GM20431 (cell line): ENCODE results near the gene HSD17B8.

Source experiments
- in situ Hi-C: fragments of 300-500 bp; cut with MseI, MboI; formaldehyde crosslinking; loops from one replicate; pipeline ENCODE4 v1.15.0; 2020; ENCODE audit warnings: low sequenced_read_pairs; ENCODE audit not compliant: unreplicated experiment

Gene HSD17B8

DNA sequence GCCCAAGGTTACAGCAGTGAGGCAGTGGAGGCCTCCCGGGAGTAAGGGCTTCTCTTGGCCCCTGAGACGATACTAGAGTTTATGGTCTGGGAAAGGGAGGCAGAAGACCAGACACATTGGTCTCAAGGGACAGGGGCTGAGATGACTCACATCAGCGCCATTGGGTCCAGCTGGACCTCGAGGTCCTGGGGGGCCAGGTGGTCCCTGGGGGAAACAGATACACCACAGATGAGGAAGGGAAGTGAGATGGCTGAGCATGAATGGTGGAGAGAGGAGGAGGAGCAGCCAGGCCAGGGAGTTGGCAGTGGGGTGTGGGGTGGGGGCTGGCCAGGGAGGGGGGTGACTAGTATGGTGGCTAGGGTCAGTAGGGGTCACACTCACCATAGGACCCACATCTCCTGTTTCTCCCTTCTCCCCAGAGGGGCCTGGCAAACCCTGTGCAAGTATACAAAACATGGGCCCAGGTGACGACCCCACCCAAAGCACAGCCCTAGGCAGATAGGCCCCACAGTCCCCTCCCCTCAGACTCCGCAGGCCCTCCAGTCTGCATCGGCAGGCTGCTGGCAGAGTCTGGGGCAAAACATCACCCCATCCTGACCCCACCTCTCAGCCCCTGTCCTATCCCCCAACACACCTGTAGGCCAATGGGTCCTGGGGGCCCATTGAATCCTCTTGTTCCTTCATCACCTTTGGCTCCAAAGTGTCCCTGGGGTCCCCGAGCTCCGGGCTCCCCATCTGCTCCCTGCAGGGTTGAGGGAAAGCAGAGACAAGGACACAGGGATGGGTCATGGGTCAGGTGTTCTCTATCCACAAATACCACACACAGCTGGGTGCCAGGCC lies 34.1 kb upstream of the HSD17B8 start:
- in situ Hi-C loops: no loop called here

DNA sequence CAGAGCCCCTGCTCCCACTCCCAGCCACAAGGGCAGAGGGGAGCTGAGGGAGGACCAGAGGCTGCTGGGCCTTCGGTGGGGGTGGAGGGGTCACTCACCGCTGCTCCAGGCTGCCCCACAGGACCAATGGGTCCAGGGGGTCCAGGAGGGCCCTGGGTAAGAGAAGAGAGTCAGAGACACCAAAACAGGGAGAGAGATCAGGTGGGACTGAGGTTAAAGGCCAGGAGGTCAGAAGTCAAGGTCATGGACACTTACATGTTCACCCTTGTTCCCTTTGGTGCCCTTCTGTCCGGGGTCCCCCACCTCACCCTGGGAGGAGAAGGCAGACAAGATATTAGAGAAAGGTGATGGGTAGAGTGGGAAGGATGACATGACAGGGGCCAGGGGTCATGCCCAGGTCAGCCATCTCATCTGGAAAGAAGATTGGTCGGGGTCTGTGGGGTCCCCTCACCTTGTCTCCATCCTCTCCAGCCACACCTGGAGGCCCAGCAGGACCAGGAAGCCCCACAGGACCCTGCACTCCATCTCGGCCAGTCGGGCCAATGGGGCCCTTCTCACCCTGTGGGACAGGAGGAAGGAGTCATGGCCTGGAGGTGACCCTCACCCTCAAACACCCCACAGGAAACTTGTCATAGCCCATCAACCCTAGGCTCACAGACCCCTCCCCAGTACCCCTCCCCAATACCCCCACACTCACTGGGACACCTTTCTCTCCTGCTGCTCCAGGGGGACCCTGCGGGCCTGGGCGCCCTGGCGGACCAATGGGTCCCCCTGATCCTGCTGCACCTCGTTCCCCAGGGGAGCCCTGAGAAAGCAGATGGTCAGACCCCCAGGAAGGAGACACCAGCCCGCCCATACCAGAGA lies 33.2 kb upstream of the HSD17B8 start:
- in situ Hi-C loops: no loop called here

DNA sequence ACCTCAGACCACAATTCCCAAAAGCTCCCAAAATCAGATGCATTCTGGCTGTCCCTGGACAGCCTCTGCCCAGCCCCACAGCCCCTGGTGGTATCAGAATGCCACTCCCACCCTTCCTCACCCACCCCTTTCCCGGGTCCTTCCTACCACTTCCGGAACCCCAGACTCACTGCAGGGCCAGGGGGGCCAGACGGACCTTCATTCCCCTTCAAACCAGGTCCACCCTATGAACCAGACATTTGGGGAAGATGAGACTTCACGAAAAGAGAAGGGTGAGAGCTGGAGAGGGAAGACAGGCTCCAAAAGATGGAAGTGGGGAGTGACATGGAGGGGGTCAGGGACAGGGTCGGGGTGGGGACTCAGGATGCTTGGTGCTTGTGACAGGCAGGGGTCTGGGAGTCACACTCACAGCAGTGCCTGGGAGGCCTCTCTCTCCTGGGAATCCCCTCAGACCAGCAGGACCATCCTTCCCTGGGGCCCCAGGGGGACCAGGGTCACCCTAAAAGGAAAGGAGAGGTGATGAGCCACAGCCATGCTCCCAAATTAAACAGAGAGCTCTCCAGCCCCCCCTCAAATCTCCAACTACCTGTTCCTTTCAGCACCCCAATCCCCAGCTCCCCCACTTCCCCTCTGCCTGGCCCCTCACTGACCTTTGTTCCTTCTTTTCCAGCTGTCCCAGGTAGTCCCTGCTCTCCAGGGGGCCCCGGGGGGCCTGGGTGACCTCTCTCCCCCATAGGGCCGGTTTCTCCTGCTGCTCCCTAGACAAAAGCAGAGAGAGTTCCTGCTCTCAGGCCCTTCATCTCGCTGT lies 32.4 kb upstream of the HSD17B8 start:
- in situ Hi-C loops: no loop called here

DNA sequence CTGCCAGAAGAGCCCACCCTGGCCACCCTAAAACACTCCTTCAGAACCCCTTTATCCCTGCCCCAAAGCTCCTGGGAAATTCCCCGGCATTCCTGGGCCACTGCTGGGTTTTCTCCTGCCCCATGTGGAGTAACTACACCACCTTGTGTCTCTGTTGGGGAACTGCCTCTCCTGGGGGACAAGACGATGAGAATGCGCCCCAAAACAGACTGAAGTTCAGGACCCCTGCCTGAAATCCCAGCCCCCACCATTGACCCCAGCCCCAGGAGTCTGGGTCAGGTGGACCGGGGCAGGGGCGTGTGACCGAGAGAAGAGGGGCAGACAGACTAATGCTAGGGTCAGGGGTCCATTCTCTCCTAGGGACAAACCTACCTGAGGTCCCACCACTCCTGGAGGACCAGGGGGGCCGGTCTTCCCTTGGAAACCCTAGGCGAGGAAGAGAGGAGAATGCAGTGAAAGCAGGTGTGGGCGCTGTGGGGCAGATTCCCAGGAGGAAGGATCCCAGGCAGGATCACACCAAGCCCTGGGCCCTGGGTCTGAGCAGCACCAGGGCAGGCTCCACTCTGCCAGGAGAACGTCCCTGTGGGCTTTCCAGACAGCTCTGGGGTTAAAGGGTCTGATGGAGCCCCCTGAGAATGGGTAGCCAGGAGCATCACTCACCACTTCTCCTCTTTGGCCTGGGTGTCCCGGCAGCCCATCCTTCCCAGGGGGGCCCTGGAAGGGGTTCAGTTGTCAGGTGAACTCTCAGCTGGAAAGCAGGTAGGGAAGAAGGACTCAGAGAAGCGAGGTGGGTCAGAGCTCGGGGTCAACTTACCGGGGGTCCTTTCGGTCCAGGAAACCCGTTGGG lies 31.5 kb upstream of the HSD17B8 start:
- in situ Hi-C loops: no loop called here

DNA sequence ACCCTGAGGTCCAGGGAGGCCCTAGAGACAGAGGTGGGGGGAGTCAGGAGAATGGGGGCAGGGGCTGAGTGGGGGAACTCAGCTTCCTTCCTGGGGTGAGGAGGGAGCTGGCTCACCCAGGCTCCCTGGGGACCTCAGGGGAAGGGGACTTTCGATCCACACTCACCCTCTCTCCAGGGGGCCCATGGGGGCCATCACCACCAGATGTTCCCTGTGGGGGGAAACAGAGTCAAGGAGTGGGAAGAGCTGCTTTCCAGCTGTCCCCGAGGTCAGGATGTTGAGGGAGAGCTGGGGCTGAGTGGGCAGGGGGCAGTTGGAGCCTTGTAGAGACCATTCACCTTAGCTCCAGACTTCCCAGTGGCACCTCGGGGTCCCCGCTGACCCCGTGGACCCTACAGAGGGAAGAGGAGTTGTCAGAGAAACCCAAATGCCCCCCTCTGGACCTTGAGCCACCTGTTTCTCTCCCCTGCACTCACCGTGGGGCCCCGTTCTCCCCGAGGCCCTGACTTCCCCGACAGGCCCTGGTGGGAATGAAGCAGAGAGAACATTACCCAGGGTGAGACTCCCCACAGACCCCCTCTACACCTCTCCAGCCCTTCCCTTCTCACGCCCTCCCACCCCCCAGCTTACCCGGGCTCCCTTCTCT lies 30.8 kb upstream of the HSD17B8 start:
- in situ Hi-C loops: no loop called here

DNA sequence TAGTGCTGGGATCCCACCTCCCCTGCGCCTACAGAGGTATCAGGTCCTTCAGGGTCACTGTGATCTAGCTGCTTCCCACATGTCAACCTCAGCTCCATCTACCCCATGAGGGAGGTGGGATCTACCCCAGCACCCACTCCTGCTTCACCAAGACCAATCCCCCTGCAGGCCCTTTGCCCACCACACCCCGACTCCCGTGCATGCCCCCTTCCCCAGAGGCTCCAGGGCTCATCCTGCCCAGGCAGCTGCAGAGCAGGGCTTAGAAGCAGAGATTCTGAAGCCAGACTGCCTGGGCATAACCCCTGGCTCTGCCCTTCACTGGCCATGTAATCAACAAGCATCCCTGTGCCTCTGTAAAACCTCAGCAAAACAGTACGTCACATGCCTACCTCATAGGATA lies 29.7 kb upstream of the HSD17B8 start:
- in situ Hi-C loops: no loop called here

DNA sequence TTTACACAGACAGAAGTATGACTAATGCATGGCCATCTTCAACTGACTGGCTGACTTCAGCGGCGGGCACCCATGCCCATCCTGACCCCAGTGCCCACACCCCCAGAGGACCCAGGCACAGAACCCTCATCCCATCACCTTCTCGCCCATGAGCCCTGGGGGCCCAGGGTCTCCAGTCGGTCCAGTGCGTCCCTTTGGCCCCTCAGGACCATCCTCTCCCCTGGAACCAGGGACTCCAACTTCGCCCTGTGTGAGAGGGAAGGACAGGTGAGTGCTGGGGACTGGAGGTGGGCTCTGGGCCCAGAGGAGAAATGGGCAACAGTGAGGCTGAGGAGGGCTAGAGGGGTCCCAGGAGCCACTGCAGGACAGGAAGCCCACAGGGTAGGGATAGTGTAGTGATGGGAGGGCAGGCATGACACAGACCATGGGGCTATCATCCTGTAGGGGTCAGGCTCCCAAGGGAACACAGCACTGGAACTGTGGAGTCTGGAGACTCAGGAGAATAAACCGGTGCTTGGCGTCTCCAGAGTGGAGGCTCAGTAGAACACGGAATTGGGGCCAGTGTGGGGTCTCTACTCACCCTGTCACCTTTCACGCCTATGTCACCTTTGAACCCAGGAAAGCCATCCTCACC lies 28.9 kb upstream of the HSD17B8 start:
- in situ Hi-C loops: no loop called here

DNA sequence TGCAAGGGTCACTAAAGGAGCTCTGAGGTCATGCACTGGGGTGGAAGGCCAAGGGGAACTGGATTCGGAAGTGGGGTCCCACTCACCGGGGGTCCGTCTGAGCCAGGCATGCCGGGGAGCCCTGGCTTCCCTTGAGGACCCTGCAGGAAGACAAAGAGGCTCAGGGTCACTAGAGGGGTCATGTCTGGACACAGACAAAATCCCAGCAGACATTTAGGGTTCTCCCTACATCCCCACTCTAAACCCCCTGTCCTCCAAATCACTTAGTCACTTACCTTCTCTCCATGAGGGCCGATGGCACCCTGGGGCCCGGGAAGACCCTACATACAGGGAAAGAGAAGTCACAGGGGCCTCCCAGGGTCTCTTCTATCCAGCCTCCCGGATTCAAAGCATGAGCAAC lies 27.5 kb upstream of the HSD17B8 start:
- in situ Hi-C loops: no loop called here

DNA sequence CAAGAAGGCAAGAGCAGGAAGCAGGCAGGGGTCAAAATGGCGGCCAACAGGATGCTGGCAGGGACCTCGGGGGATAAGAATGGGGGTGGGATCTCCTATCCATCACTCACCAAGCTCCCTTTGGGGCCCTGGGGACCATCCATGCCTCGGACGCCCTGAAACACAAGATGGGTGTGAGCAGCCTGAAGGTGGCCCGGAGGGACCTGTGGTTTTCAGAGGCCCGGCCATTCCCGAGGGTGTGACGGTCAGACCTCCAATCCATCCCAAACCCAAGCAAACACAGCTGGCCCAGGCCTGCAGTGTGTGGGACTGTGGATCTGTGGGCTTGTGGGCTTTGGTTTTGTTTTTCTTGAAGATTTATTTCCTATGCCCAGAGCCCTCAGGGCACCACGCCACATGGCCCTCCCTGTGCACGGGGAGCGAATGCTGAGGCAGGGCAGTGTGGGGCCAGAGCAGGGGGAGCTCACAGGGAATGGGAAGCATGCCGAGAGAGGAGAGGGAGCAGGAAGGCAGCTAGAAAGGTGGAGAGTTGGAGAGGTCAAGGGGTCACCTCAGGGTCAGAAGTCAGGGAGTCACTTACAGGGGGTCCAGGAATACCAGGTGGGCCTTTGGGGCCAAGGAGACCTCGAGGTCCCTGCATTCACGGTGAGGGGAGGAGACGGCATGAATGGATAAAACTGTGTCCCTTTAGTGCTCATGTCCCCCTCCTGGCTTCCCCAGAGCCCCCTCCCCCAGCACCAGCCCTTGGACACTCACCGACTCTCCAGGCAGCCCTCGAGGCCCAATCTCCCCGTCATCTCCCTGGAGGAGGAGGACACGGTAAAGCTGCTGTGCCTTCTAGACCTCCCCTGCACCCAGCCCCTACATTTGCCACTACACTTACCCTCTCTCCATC lies 26.7 kb upstream of the HSD17B8 start:
- in situ Hi-C loops: no loop called here

DNA sequence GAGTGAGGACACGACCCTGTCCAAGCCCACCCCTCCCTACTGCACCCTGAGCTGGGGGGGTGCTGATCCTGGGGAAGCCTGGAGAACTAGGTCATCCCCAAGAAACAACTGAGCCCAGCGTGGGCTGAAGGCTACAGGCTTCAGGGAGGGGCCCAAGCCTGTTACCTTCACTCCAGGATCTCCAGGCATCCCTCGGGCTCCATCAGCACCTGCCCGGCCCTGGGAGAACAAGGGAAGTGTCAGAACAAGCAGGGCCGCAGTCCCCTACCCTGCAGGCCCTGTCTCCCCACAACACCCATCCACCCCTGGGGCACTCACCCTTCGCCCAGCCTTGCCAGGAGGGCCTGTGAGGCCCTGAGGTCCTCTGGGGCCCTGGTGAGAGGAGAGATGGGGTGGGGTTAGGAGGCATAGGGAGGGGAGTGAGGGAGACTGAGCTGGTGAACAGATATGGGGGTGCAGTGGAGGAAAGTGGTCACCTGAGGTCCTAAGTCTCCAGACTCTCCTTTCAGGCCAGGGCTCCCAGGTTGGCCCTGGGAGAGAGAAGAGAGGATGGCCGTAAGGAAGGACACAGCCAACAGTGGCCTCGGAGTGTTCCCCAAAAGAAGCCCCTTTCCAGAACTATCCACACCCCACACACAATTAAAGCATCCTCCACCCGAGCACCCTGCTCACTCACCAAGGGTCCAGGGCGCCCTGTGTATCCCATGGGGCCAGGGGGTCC lies 25.5 kb upstream of the HSD17B8 start:
- in situ Hi-C loops: no loop called here

DNA sequence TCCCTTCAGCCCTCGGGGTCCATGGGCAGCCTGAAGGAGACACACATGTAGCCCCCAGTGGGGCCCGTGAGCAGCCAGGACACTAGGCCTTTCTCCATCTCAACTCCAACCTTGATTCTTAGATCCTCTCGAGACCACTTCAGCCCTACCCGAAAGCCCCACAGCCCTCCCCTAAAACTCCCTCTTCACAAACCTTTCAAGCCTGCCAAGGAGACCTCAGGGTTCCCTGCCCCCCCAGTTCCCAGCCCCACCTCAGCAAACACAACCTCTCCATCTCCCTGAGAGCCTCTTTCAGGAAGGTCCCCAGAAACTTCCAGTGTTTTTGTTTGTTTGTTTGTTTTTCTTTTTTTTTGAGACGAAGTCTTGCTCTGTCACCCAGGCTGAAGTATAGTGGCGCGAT lies 23.3 kb upstream of the HSD17B8 start:
- in situ Hi-C loops: no loop called here

DNA sequence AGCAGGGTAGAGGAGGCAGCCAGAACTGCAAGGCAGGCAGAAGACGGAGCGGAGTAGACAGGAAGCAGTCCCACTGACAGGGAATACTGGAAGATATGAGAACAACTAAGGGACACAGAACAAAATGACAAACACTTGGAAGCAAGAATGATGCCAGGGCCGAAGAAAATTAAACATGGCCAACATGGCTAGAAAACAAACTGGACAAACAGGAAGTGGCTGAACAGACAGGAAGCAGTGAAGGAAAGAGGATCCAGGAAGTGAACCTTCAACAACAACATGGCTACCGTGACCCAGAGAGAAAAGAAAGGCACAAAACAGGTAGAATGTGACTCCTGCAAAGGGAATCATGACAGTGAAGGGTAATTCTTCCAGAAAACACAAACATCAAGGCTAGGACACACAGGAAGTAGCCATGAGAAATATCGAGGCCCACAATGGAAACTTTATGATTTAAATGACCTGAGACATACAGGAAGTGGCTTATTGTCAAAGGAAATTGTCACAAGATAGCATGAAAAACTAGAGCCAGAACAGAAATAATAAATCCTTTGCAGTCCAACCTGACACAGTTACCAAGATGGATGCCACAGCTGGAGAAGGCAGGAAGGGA lies 21.3 kb upstream of the HSD17B8 start:
- in situ Hi-C loops: no loop called here

DNA sequence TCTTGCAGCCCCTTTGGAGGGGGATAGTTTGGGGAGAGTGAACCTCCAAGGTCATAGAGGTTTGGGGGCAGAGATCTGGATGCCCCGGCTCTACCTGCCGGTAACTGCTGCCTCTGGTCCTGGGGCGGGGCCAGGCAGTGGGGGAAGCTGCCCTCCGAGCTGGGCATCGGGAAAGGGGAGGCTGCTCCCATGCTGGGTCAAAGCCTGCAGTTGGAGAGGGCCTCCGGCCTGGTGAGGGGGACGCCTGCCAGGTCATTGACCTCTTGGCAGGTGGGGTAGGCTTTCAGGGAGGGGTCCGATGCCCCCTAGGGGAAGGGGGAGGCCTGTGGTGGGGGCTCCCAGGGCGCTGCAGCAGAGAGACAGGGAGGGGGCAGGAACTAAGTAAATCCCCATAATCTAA lies 19.3 kb upstream of the HSD17B8 start:
- in situ Hi-C loops: no loop called here

DNA sequence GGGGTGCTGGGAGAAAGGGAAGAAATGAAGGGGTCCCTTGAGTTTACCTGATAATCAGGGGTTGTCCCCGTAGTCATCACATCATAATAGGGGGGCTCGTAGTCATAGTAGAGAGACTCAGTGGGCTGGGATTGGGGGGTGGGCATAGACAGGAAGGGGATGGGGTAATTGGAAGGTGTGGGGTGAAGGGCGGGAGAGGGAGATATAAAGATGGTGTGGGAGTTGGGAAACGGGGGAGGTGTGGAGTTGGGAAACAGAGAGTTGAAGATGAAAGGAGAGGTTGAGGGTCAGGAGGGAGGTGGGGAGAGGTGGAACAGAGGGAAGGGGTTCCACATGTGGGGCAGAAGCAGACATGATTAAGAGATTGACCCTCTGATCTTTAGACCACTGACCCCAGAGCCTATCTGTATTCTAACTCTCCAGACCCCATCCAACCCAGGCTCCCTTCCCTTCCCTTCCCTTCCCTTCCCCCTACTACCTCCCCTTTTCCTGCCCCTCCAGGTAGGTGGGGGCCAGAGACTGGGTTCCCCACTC lies 18.7 kb upstream of the HSD17B8 start:
- in situ Hi-C loops: no loop called here

DNA sequence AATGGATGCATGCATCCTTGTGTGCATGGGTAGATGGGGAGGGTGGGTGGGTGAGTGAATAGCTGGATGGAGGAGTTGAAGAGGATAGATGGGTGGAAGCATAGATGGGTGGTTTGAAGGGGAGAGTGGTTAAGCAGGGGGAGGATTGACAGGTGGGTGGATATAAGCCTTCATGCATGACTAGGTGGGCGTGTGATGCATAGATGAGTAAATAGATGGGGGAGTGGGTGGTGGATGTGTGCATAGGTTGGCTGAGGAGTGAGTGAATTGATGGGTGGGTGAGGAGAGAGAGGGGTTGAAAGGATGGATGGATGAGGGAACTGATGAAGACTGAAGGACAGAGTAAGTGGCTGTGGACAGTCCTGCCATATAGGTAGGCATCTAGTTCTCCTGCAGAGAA lies 16.6 kb upstream of the HSD17B8 start:
- in situ Hi-C loops: no loop called here

DNA sequence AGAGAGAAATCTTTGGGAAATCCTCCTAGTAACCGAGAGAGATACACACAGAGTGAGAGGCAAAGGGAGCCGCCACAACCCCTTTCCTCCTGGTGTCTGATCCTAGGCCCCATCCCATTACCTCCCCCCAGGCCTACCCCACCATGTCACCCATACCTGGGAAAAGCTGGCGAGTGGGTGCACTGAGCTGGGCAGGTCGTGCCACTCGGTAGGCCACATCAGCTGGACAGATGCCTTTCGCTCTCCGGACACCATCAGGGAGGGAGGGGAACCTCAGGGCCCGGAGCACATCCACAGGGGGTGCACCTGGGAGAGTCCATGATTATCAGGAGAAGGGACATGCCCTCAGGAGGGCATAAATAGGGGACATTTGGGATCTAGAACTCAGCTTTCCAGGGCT lies 15.3 kb upstream of the HSD17B8 start:
- in situ Hi-C loops: no loop called here
